MCF 10A (cell line): Measurements from ENCODE around the gene MIF4GD. TPM values are rescaled to one million over a fixed set of nuclear protein-coding genes. Genes with fewer than 3 reads are reported as not detected.

Experiments used
- Bru-seq: library from RNA; stranded (reverse); fragments of 400-500 nt; gene quantifications from one replicate; lab custom pipeline; 2021; lab: Mats Ljungman, UMichigan
- BruChase-seq, 2 experiments: library from RNA; stranded (reverse); fragments of 400-500 nt; gene quantifications; one replicate each; lab custom pipeline; 2021; lab: Mats Ljungman, UMichigan
- BruUV-seq: library from RNA; stranded (reverse); fragments of 400-500 nt; replicated peaks from 2 replicates; lab custom pipeline; 2021; lab: Mats Ljungman, UMichigan
- CTCF ChIA-PET: fragments of 300-600 bp; sonication (Branson Sonifier 250); formaldehyde crosslinking; extraction: SDS; loops from one replicate; lab custom pipeline; 2021; ENCODE audit warnings: antibody characterized with exemption, inconsistent platforms; lab: Yijun Ruan, JAX
- POLR2A ChIA-PET: fragments of 300-600, 350-650 bp; sonication (Branson Sonifier 250); formaldehyde crosslinking; extraction: SDS; loops from one replicate; lab custom pipeline; 2020; ENCODE audit warnings: antibody characterized with exemption, inconsistent platforms; lab: Yijun Ruan, JAX
- DNase-seq: peaks from one replicate; pipeline ENCODE4 v3.0.0-alpha.2; 2018; ENCODE audit not compliant: unreplicated experiment
- H3K27ac Mint-ChIP-seq: one replicate; pipeline ENCODE4 v1.8.0; 2022; ENCODE audit warnings: mild to moderate bottlenecking, low read depth, mixed read lengths; ENCODE audit not compliant: unreplicated experiment
- H3K27me3 Mint-ChIP-seq: one replicate; pipeline ENCODE4 v1.8.0; 2022; ENCODE audit warnings: mixed read lengths; ENCODE audit not compliant: insufficient read depth, unreplicated experiment
- H3K36me3 Mint-ChIP-seq: one replicate; pipeline ENCODE4 v1.8.0; 2022; ENCODE audit warnings: mild to moderate bottlenecking, moderate library complexity, mixed read lengths; ENCODE audit not compliant: insufficient read depth, unreplicated experiment
- H3K4me1 Mint-ChIP-seq: one replicate; pipeline ENCODE4 v1.8.0; 2022; ENCODE audit warnings: mixed read lengths; ENCODE audit not compliant: insufficient read depth, unreplicated experiment
- H3K4me3 Mint-ChIP-seq: one replicate; pipeline ENCODE4 v1.8.0; 2022; ENCODE audit warnings: mild to moderate bottlenecking, moderate library complexity, mixed read lengths; ENCODE audit not compliant: unreplicated experiment
- H3K9me3 Mint-ChIP-seq: one replicate; pipeline ENCODE4 v1.8.0; 2022; ENCODE audit warnings: mixed read lengths; ENCODE audit not compliant: unreplicated experiment
- CTCF ChIP-seq: fragments of 200-600 bp; IDR thresholded peaks from one replicate; pipeline ENCODE4 v1.8.0; 2022; ENCODE audit warnings: antibody characterized with exemption, mild to moderate bottlenecking; ENCODE audit not compliant: unreplicated experiment
- intact Hi-C: fragments of 100-400 bp; cut with micrococcal nuclease; formaldehyde crosslinking; loops from 2 replicates; pipeline ENCODE4 v1.14.1; 2022
- long read RNA-seq: library from polyadenylated mRNA; stranded (forward); transcript quantifications from one replicate; pipeline ENCODE4 v2.0.0, GENCODE V29; 2022
- total RNA-seq: library from RNA; stranded (reverse); gene quantifications from 2 replicates; pipeline ENCODE4 v1.2.3, GENCODE V29; 2022

Gene MIF4GD, protein sequence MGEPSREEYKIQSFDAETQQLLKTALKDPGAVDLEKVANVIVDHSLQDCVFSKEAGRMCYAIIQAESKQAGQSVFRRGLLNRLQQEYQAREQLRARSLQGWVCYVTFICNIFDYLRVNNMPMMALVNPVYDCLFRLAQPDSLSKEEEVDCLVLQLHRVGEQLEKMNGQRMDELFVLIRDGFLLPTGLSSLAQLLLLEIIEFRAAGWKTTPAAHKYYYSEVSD
- total RNA-seq (23.3 and 29.6 TPM in 2 replicates), Bru-seq, nascent RNA (percentile 50 among the genes with signal in this experiment), BruChase-seq, experiment 1, labeled RNA remaining after a 6-hour chase (percentile 63 among the genes with signal in this experiment), BruChase-seq, experiment 2, labeled RNA remaining after a 2-hour chase (percentile 48 among the genes with signal in this experiment)
- long read RNA-seq, transcript MIF4GD-214 (5 exons, 1,230 nt) = minor isoform, 6 of 56 reads
- long read RNA-seq, transcript MIF4GD-202 (6 exons, 1,306 nt) = major isoform, 28 of 56 reads
- long read RNA-seq, partial matches to known transcripts = 0 of 56 reads
- long read RNA-seq, other reads (novel, unspliced or antisense) = 15 of 56 reads

DNA sequence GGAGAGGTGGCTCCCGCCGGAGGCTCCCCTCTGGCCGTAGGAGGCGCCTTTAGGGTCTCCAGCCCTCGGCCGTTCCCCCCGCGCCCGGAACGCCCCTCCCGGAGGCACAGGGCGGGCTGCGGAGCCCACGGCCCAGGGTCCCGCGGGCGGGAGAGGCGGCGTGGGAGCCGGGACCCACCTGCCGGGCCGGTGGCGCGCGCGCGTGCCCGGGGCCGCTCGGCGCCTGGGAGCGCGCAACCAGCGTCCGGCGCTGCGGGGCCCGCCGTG lies at the start of gene MIF4GD:
MIF4GD (minus strand) TSS at position 266 of the 267 bp plus-strand sequence. CDS start 1,036 bp downstream, outside the sequence.
- POLR2A ChIA-PET = interaction anchor here (0.6 to 6.8 kb wide), 24 partner anchors 10 to 397 kb away, joined by 3 to 142 read pairs (median 6); partner anchors contain the start of genes FDXR, GGA3, GRB2 and JPT1
- H3K4me1 Mint-ChIP-seq = peaks cover 23% of the 10 kb centered on the region
- H3K4me3 Mint-ChIP-seq = peak within 1 kb of the TSS; percentile 76
- CTCF ChIA-PET = interaction anchor here (0.5 to 3.0 kb wide), 22 partner anchors 10 to 1742 kb away, joined by 3 to 38 read pairs (median 4); partner anchors contain the start of genes GGA3, MRPS7 and SLC25A19
- peak within 1 kb of the TSS; percentile 63 for H3K27ac Mint-ChIP-seq
- no TSS peak for BruUV-seq
- DNase-seq = no peak
- peaks cover 31% of the 10 kb centered on the region for H3K36me3 Mint-ChIP-seq
- H3K27me3 Mint-ChIP-seq = no peaks in the 10 kb centered on the region
- intact Hi-C loops = loop anchor here (1.0 to 2.0 kb wide), 2 partner anchors 133 to 142 kb away; no protein-coding TSS in a partner anchor
- H3K9me3 Mint-ChIP-seq = no peaks in the 10 kb centered on the region
- TF ChIP-seq CTCF = no peak

DNA sequence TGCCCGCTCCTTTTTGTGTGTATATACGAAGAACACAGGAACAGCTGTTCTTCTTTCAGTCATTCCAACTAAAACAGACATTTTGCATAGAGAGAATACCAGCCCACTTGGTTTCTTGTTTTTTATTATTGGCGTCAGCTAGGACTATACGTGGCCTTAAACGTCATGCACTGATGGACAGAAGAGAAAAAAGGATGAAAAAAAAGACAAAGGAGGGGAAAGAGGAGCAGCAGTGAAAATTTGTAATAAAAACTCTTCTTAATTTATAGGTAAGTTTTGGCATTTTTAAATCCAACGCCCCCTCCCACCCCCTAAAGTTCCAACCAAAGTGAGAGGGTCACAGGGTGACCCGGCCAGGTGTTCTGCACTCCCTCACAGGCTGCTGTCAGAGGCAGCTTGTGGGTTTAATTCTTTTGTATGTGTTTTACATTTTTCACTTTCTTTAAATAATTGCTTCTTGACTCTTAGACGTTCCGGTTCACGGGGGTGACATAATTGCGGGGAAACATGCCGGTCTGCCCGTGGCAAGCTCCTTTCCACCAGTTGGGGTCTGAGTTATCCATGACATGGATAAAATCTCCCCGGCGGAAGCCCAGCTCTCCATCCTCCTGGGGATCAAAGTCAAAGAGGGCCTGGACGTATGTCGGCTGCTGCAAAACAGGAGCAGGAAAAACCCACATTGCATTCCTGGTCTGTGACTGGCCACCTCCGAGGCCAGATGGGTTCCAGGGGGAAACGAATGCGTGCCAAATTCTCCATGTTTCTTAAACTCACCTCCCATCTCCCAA lies 49.1 kb upstream of the MIF4GD start:
- BruUV-seq = TSS peak; percentile 30
- intact Hi-C loops = no loop called here
- Mint-ChIP-seq H3K36me3 (peaks cover 63% of the 10 kb centered on the region), H3K4me3 (no peak overlapping the region), H3K27me3 (no peaks in the 10 kb centered on the region), H3K27ac (no peak overlapping the region), H3K4me1 (no peaks in the 10 kb centered on the region), H3K9me3 (no peaks in the 10 kb centered on the region)
- no peak for TF ChIP-seq CTCF
- no peak for DNase-seq
- CTCF ChIA-PET = interaction anchor here (0.7 to 1.2 kb wide), 3 partner anchors 74 to 309 kb away, joined by 3 to 7 read pairs (median 7); no protein-coding TSS in a partner anchor
- POLR2A ChIA-PET = interaction anchor here (0.8 to 4.0 kb wide), 5 partner anchors 12 to 79 kb away, joined by 3 to 12 read pairs (median 4); partner anchors contain the start of gene SLC25A19

DNA sequence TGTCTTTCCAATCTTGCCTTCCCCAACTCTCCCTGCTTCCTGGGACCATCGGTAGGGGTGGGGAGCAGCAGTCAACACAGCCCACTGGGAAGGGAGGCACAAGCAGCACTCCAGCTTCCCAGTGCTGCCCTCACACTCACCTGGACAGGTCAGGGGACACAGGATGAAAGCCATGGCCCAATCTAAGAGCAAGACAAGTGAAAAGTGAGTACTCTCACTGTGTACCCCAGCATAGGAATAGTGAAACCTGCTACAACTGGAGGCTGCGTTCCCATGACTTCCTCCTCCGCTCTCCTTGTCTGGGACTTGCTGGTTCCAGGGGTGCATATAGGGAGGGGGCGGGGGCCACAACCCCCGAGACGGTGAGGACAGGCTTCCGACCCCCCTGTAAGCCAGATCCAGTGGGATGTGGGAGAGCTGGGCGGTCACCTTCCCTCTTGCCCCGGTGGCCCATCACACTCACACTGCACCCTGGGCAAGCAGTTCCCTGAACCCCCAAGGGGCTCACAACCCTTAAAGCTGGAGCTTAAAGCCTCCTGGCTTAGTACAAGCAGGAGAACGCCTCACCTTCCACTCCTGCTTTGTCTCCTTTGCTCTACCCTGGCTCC lies 47.7 kb upstream of the MIF4GD start:
- CTCF ChIA-PET = interaction anchor here (1.0 kb wide), 1 partner anchor 78 kb away, joined by 3 read pairs; no protein-coding TSS in a partner anchor
- no peaks in the 10 kb centered on the region for H3K4me1 Mint-ChIP-seq
- no peak for TF ChIP-seq CTCF

More for the DNA sequence above, 47.7 kb upstream of the MIF4GD start:
- POLR2A ChIA-PET = interaction anchor here (0.7 kb wide), 1 partner anchor 88 kb away, joined by 3 read pairs; no protein-coding TSS in a partner anchor
- H3K36me3 Mint-ChIP-seq = peaks cover 60% of the 10 kb centered on the region
- H3K9me3 Mint-ChIP-seq = no peaks in the 10 kb centered on the region
- no peak overlapping the region for H3K4me3 Mint-ChIP-seq
- DNase-seq = no peak
- H3K27ac Mint-ChIP-seq = no peak overlapping the region
- no peaks in the 10 kb centered on the region for H3K27me3 Mint-ChIP-seq
- no TSS peak for BruUV-seq
- intact Hi-C loops = no loop called here
